Neuronal stem cell (in vitro differentiated cells): ENCODE data around the gene MYH7.

ENCODE experiments used
- DNase-seq: peaks from one replicate; pipeline ENCODE4 v3.0.0-alpha.2; 2013; ENCODE audit warnings: low spot score
- H2AFZ ChIP-seq: one replicate; pipeline ENCODE4 v1.6.1; 2013; ENCODE audit warnings: mild to moderate bottlenecking, low read length, inconsistent platforms
- H2AK5ac ChIP-seq: 2 replicates; pipeline ENCODE4 v1.6.1; 2013; ENCODE audit warnings: low read depth, mild to moderate bottlenecking, inconsistent platforms, low read length, moderate library complexity, mixed read lengths
- H2BK120ac ChIP-seq: 2 replicates; pipeline ENCODE4 v1.6.1; 2013; ENCODE audit warnings: low read depth, mild to moderate bottlenecking, inconsistent platforms, low read length, moderate library complexity, mixed read lengths
- H2BK12ac ChIP-seq: one replicate; pipeline ENCODE4 v1.6.1; 2013; ENCODE audit warnings: low read length, inconsistent platforms
- H2BK15ac ChIP-seq: 2 replicates; pipeline ENCODE4 v1.6.1; 2013; ENCODE audit warnings: mild to moderate bottlenecking, low read length, inconsistent platforms, mixed read lengths
- H2BK5ac ChIP-seq: one replicate; pipeline ENCODE4 v1.6.1; 2013; ENCODE audit warnings: inconsistent platforms, mild to moderate bottlenecking, low read length, moderate library complexity
- H3K14ac ChIP-seq: one replicate; pipeline ENCODE4 v1.6.1; 2013; ENCODE audit warnings: low read length, inconsistent platforms
- H3K18ac ChIP-seq: 2 replicates; pipeline ENCODE4 v1.6.1; 2013; ENCODE audit warnings: low read length, inconsistent platforms
- H3K23ac ChIP-seq: 2 replicates; pipeline ENCODE4 v1.6.1; 2013; ENCODE audit warnings: low read depth, mild to moderate bottlenecking, mixed read lengths, low read length, inconsistent platforms; ENCODE audit not compliant: poor library complexity
- H3K27ac ChIP-seq: replicated peaks from 3 replicates; pipeline ENCODE4 v1.5.1; 2013; ENCODE audit warnings: low read length, inconsistent platforms
- H3K27me3 ChIP-seq, 3 experiments: 2 replicates each; pipeline ENCODE4 v1.6.1; 2013; ENCODE audit warnings: low read length in 3 of 3, mild to moderate bottlenecking in 2 of 3, inconsistent platforms in 1 of 3, low read depth in 1 of 3, mixed read lengths in 1 of 3, moderate library complexity in 1 of 3; ENCODE audit not compliant: control insufficient read depth in 3 of 3, insufficient read depth in 3 of 3
- H3K36me3 ChIP-seq, 2 donors: replicated peaks in 1 of 2; 2 replicates each; pipeline ENCODE4 v1.6.1; 2013; ENCODE audit warnings: low read length in 2 of 2; ENCODE audit not compliant: control insufficient read depth in 2 of 2, insufficient read depth in 2 of 2
- H3K4ac ChIP-seq: 2 replicates; pipeline ENCODE4 v1.6.1; 2013; ENCODE audit warnings: inconsistent platforms, mild to moderate bottlenecking, low read length, moderate library complexity
- H3K4me1 ChIP-seq, 2 donors: 1 replicate in 1 of 2; 2 replicates in 1 of 2; pipeline ENCODE4 v1.6.1; 2013; ENCODE audit warnings: low read length in 2 of 2, low read depth in 1 of 2; ENCODE audit not compliant: control insufficient read depth in 2 of 2, insufficient read depth in 1 of 2
- H3K4me2 ChIP-seq: one replicate; pipeline ENCODE4 v1.6.1; 2013; ENCODE audit warnings: mild to moderate bottlenecking, low read length, inconsistent platforms; ENCODE audit not compliant: insufficient read depth, poor library complexity, severe bottlenecking
- H3K4me3 ChIP-seq, 2 donors: 2 replicates each; pipeline ENCODE4 v1.5.1; 2013; ENCODE audit warnings: low read length in 2 of 2, mild to moderate bottlenecking in 2 of 2, inconsistent platforms in 1 of 2, moderate library complexity in 1 of 2
- H3K79me1 ChIP-seq: one replicate; pipeline ENCODE4 v1.6.1; 2013; ENCODE audit warnings: low read depth, mild to moderate bottlenecking, inconsistent platforms, low read length, moderate library complexity
- H3K9ac ChIP-seq: one replicate; pipeline ENCODE4 v1.6.1; 2013; ENCODE audit warnings: mild to moderate bottlenecking, low read depth, low read length, inconsistent platforms; ENCODE audit not compliant: poor library complexity
- H3K9me3 ChIP-seq, 2 donors: replicated peaks in 1 of 2; 2 replicates each; pipeline versions ENCODE3 to v1.6.1; 2013; ENCODE audit warnings: low read length in 2 of 2, mild to moderate bottlenecking in 2 of 2, inconsistent platforms in 1 of 2, low read depth in 1 of 2, mixed read lengths in 1 of 2, moderate library complexity in 1 of 2; ENCODE audit not compliant: control insufficient read depth in 2 of 2, insufficient read depth in 1 of 2
- H4K8ac ChIP-seq: one replicate; pipeline ENCODE4 v1.6.1; 2013; ENCODE audit warnings: low read depth, mild to moderate bottlenecking, inconsistent platforms, low read length, moderate library complexity
- H4K91ac ChIP-seq: one replicate; pipeline ENCODE4 v1.6.1; 2013; ENCODE audit warnings: low read length, low read depth, mild to moderate bottlenecking, inconsistent platforms; ENCODE audit not compliant: poor library complexity
- WGBS, 2 donors: extraction: QIAGEN DNeasy Blood & Tissue Kit; methylation state at CpG; one replicate each; pipeline ENCODE4 v1.1.7; 2013; ENCODE audit warnings: missing lambda C conversion rate in 2 of 2, mixed read lengths in 1 of 2; ENCODE audit not compliant: insufficient read length in 2 of 2, insufficient replicate concordance in 1 of 2; ENCODE audit errors: extremely low coverage in 2 of 2; 5-methylcytosine and 5-hydroxymethylcytosine counted together

The MYH7 gene

DNA sequence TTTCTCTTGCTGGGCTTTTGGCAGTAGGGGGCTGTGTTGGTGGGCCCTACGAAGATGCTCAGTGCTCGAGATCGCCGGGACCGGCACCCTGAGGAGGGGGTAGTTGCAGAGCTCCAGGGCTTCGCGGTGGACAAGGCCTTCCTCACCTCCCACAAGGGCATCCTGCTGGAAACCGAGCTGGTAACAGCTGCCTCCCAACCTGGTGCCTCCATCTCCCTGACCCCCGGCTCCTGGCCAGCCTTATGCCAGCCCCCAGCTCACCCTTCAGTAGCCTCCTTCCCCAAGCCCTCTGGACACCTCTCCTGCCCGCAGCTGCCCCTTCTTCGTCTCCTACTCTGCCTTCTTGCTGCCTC lies 58.3 kb downstream of the MYH7 start:
- Histone ChIP-seq H3K36me3 (no peaks in the 10 kb centered on the region), H3K14ac (peak overlapping the region; percentile 2), H2AFZ (peak overlapping the region; percentile 66), H2BK15ac (peak overlapping the region; percentile 61), H2BK120ac (no peak overlapping the region), H2BK12ac (no peak overlapping the region), H3K18ac (peak overlapping the region; percentile 63), H2BK5ac (no peak overlapping the region), H3K9ac (peak overlapping the region; percentile 80), H3K4me2 (no peak overlapping the region), H3K79me1 (no peaks in the 10 kb centered on the region), H4K8ac (peak overlapping the region; percentile 67), H3K4me3 (no peak overlapping the region), H3K9me3 (no peaks in the 10 kb centered on the region), H4K91ac (no peak overlapping the region), H3K4me1 (peaks cover 0 to 11% of the 10 kb centered on the region in 2 donors), H3K27ac (no peak overlapping the region), H2AK5ac (peak overlapping the region; percentile 41), H3K4ac (no peak overlapping the region), H3K27me3 (peaks cover 0 to 59% (median 0%) of the 10 kb centered on the region in 3 experiments), H3K23ac (no peak overlapping the region)
- DNase-seq: no peak
- WGBS, 2 donors: no CpG with 5 or more reads among the region's 11 CpGs

DNA sequence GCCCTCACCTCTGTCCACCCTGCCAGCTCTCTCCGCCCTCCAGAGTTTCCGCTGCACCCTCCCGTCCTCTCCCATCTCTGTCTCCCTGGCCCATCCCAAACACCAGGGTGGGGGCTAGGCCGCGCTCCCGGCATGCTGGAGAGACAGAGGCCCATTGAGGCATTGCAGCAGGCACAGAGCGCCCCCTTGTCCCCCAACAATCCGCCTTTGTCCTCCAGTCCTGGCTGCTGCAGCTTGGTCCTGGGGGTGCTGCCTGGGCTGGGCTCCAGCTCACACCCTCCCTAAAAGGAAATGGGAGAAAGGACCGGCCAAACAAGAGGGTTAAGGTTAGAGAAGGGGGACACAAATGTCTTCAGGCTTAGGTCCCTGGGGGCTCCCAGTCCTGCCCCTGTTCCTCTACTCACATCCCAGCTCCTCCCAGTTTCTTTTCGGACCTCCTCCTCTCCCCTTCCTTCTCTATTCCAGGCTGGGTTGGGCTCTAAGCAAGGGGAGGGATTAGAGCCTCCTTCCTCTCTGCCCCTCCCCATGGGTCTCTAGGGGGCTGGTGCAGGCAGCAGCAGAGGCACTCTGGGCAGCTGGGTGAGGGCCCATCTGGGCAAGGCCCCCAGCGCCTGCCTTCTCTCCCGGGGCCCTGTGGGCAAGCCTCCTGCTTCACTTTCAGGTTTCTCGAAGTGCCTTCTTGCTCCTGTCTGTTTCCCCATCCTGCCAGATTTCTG lies 58.8 kb downstream of the MYH7 start, which contains the start of gene CMTM5:
Gene CMTM5, plus strand, starts transcription at position 565 of the 716 bp plus-strand sequence. CDS start 206 bp downstream, outside the sequence.
- H3K4me3 ChIP-seq: no peak within 1 kb of the TSS
- H3K14ac ChIP-seq: peak within 1 kb of the TSS; percentile 95
- H4K91ac ChIP-seq: peak within 1 kb of the TSS; percentile 76
- peak within 1 kb of the TSS; percentile 48 for H3K23ac ChIP-seq
- peak within 1 kb of the TSS; percentile 85 for H2BK120ac ChIP-seq
- H2AFZ ChIP-seq: peak within 1 kb of the TSS; percentile 66
- peak within 1 kb of the TSS; percentile 92 for H2AK5ac ChIP-seq
- H3K4ac ChIP-seq: peak within 1 kb of the TSS; percentile 86
- peak within 1 kb of the TSS; percentile 88 for H4K8ac ChIP-seq
- no peaks in the 10 kb centered on the region for H3K79me1 ChIP-seq
- peak within 1 kb of the TSS; percentile 61 for H2BK15ac ChIP-seq
- H3K4me1 ChIP-seq: peaks cover 0 to 11% of the 10 kb centered on the region in 2 donors
- H3K27ac ChIP-seq: no peak within 1 kb of the TSS
- peak within 1 kb of the TSS; percentile 9 for H2BK5ac ChIP-seq
- no peaks in the 10 kb centered on the region for H3K36me3 ChIP-seq
- H3K18ac ChIP-seq: peak within 1 kb of the TSS; percentile 96
- peaks cover 0 to 64% (median 0%) of the 10 kb centered on the region in 3 experiments for H3K27me3 ChIP-seq
- peak; percentile 51 for DNase-seq
- no CpG with 5 or more reads among the region's 13 CpGs for WGBS, 2 donors
- peak within 1 kb of the TSS; percentile 78 for H2BK12ac ChIP-seq
- H3K9ac ChIP-seq: peak within 1 kb of the TSS; percentile 85
- H3K4me2 ChIP-seq: peak within 1 kb of the TSS; percentile 41
- no peaks in the 10 kb centered on the region for H3K9me3 ChIP-seq

DNA sequence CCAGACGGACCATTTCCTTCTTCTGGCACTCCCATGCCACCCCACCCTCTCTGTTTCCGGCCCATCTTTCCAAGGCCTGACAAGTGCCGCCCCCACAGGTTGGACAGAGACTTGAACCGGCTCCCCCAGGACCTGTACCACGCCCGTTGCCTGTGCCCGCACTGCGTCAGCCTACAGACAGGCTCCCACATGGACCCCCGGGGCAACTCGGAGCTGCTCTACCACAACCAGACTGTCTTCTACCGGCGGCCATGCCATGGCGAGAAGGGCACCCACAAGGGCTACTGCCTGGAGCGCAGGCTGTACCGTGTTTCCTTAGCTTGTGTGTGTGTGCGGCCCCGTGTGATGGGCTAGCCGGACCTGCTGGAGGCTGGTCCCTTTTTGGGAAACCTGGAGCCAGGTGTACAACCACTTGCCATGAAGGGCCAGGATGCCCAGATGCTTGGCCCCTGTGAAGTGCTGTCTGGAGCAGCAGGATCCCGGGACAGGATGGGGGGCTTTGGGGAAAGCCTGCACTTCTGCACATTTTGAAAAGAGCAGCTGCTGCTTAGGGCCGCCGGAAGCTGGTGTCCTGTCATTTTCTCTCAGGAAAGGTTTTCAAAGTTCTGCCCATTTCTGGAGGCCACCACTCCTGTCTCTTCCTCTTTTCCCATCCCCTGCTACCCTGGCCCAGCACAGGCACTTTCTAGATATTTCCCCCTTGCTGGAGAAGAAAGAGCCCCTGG lies 59.8 kb downstream of the MYH7 start:
- Histone ChIP-seq H3K4me1 (peaks cover 0 to 11% of the 10 kb centered on the region in 2 donors), H3K9ac (no peak overlapping the region), H3K9me3 (no peaks in the 10 kb centered on the region), H2AK5ac (peak overlapping the region; percentile 91), H3K27ac (no peak overlapping the region), H2BK12ac (no peak overlapping the region), H3K4ac (peak overlapping the region; percentile 18), H3K14ac (no peak overlapping the region), H3K27me3 (peaks cover 0 to 71% (median 0%) of the 10 kb centered on the region in 3 experiments), H3K79me1 (no peaks in the 10 kb centered on the region), H2AFZ (no peak overlapping the region), H4K91ac (peak overlapping the region; percentile 33), H3K23ac (no peak overlapping the region), H4K8ac (no peak overlapping the region), H3K4me2 (no peak overlapping the region), H2BK5ac (peak overlapping the region; percentile 9), H3K18ac (peak overlapping the region; percentile 20), H2BK120ac (no peak overlapping the region), H3K36me3 (no peaks in the 10 kb centered on the region), H3K4me3 (no peak overlapping the region), H2BK15ac (peak overlapping the region; percentile 60)
- no peak for DNase-seq
- no CpG with 5 or more reads among the region's 21 CpGs for WGBS, 2 donors

DNA sequence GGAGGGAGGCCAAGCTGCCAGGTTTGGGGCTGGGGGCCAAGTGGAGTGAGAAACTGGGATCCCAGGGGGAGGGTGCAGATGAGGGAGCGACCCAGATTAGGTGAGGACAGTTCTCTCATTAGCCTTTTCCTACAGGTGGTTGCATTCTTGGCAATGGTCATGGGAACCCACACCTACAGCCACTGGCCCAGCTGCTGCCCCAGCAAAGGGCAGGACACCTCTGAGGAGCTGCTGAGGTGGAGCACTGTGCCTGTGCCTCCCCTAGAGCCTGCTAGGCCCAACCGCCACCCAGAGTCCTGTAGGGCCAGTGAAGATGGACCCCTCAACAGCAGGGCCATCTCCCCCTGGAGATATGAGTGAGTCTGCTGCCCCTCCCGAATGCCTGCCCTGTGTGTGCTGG lies 62.4 kb downstream of the MYH7 start:
- H2BK12ac ChIP-seq: peak overlapping the region; percentile 26
- no peak overlapping the region for H4K91ac ChIP-seq
- H2BK15ac ChIP-seq: peak overlapping the region; percentile 32
- H2AK5ac ChIP-seq: no peak overlapping the region
- peaks cover 0 to 10% of the 10 kb centered on the region in 2 donors for H3K4me1 ChIP-seq
- H3K4ac ChIP-seq: no peak overlapping the region
- H3K14ac ChIP-seq: peak overlapping the region; percentile 23
- no peak overlapping the region for H4K8ac ChIP-seq
- no peaks in the 10 kb centered on the region for H3K36me3 ChIP-seq
- peak overlapping the region; percentile 36 for H3K9ac ChIP-seq
- no peak overlapping the region for H3K23ac ChIP-seq
- H3K4me2 ChIP-seq: no peak overlapping the region
- no peak for DNase-seq
- H3K4me3 ChIP-seq: no peak overlapping the region
- H3K79me1 ChIP-seq: no peaks in the 10 kb centered on the region
- no peak overlapping the region for H2AFZ ChIP-seq
- H3K27me3 ChIP-seq: peaks cover 0 to 74% (median 2%) of the 10 kb centered on the region in 3 experiments
- H2BK120ac ChIP-seq: no peak overlapping the region
- H3K9me3 ChIP-seq: no peaks in the 10 kb centered on the region
- no peak overlapping the region for H3K27ac ChIP-seq
- H2BK5ac ChIP-seq: no peak overlapping the region
- H3K18ac ChIP-seq: no peak overlapping the region
- no CpG with 5 or more reads among the region's 3 CpGs for WGBS, 2 donors
